Activated naive CD8-positive, alpha-beta T cell (primary cell): ENCODE measurements around the gene TMUB1.

Source experiments
- H3K27ac Mint-ChIP-seq: one replicate; pipeline ENCODE4 v1.8.0; 2021; ENCODE audit warnings: mixed read lengths
- H3K27me3 Mint-ChIP-seq: one replicate; pipeline ENCODE4 v1.8.0; 2021; ENCODE audit warnings: mixed read lengths
- H3K36me3 Mint-ChIP-seq: one replicate; pipeline ENCODE4 v1.8.0; 2021; ENCODE audit warnings: mixed read lengths
- H3K4me1 Mint-ChIP-seq: one replicate; pipeline ENCODE4 v1.8.0; 2021; ENCODE audit warnings: low read depth, mixed read lengths
- H3K4me3 Mint-ChIP-seq: one replicate; pipeline ENCODE4 v1.8.0; 2021; ENCODE audit warnings: mild to moderate bottlenecking, mixed read lengths
- H3K9me3 Mint-ChIP-seq: one replicate; pipeline ENCODE4 v1.8.0; 2021; ENCODE audit warnings: low read depth, mixed read lengths

The TMUB1 gene

DNA sequence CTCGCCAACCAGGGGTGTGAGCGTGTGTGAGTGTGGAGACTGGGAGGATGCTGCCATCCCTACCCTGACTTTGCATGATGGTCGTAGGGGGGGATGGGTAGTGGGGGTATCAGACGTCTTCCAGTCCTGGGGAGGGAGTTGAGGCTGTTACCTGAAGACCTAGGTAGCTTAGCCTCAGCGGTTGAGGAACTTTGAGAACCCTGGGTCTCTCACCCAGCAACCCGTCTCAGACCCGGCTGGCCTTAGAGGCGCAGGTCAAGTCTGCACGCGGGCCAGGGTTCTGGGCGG lies 21.2 kb downstream of the TMUB1 start:
- Mint-ChIP-seq H3K4me1 (peaks cover 18% of the 10 kb centered on the region), H3K9me3 (no peaks in the 10 kb centered on the region), H3K4me3 (no peak overlapping the region), H3K27me3 (no peaks in the 10 kb centered on the region), H3K36me3 (no peaks in the 10 kb centered on the region), H3K27ac (no peak overlapping the region)

DNA sequence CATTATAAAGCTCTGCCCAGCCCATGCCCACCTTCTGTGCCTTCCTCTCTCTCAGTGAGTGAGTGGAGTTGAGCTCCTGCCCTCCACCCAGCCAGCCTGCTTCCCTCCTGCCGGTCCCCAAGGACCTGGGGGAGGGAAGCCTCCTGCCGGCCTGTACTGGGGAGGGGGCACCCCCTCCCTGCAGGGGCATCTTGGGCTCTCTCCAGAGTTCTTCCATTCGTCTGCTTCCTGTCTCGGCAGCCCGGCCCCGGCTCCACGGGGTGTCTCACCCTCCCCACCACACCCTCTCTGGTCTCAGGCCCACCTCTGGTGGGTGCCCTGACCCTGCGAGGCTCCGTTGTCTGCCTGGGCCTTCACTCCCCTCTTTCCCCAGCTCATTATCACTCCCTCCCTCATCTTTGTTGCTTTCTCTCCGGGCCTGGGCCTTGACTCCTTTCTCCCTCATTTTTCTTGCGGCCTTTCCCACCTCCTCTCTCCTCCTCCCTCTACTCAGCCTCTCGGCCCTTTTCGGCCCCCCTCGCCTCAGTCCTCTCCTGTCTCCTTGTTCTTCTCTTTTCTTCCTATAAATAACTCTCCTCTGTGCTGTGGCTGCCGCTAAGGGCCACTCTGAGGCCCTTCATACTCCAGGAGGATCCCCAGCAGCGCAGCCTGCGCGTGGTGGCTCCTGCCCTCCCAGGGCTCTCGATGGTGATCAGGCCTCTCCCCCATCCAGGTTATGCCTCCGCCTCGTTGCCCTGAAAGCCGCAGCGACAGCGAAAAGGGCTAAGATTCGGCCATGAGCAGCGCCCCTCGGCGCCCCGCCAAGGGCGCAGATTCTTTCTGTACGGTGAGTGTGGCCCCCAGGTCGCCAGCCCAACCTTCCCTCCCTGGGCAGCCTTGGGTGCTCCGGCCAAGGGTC lies 21.8 kb downstream of the TMUB1 start:
- H3K27ac Mint-ChIP-seq, result peak overlapping the region; percentile 34
- H3K9me3 Mint-ChIP-seq, result no peaks in the 10 kb centered on the region
- H3K4me3 Mint-ChIP-seq, result peak overlapping the region; percentile 84
- peaks cover 20% of the 10 kb centered on the region for H3K4me1 Mint-ChIP-seq
- H3K27me3 Mint-ChIP-seq, result no peaks in the 10 kb centered on the region
- H3K36me3 Mint-ChIP-seq, result no peaks in the 10 kb centered on the region

DNA sequence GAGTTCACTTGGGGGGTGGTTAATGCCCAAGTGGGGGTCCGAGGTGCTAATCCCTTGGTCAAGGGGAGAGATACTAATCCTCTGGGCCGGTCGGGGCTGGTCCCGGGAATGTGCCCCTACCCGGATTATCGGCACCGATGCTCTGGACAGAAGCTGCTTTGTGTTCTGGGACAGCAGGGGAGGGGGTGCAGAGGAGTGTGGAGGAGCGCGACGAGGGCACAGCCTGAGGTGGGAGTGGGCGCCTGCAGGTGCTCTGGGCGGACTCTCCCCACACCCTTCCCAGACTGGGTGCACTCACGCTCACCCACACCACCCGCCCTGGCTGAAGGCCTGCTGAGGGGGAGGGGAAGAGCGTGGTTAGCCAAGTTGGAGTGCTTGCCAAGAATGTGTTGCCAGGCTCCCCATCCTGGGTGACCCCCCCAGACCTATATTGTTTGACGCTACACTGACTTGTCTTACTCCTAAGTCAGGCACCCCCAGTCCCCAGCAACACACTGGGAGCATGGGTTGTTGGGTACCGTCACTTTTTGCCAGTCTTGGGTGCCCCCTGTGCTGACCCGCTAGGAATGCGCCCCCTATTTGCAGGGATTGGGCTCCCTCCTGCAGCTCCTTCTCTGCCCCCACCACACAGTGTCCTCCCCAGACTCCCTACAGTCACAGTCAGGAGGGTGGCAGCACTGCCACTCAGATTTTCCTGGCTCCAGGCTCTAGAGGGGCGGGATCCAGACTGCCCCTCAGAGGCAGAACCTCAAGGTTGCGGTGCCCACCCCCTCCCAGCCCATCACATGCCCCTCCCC lies 22.7 kb downstream of the TMUB1 start:
- H3K27ac Mint-ChIP-seq, result no peak overlapping the region
- H3K9me3 Mint-ChIP-seq, result no peaks in the 10 kb centered on the region
- peak overlapping the region; percentile 84 for H3K4me3 Mint-ChIP-seq
- no peaks in the 10 kb centered on the region for H3K36me3 Mint-ChIP-seq
- no peaks in the 10 kb centered on the region for H3K27me3 Mint-ChIP-seq
- H3K4me1 Mint-ChIP-seq, result peaks cover 20% of the 10 kb centered on the region

DNA sequence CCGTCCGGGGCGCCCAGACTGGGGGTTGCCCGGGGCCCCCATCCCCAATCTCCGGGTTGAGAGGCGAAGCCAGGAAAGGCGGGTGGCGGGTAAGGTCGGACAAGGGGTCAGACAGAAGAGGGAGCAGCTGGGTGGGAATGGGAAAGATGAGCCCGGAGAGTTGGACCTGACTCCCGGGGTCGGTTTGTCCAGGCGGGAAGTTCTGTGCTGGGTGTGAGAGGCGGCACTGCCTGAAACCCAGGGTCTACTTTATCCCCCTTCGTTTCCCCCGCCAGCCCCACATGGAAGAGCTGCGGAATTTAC lies 23.2 kb downstream of the TMUB1 start:
- Mint-ChIP-seq H3K4me1 (peaks cover 20% of the 10 kb centered on the region), H3K9me3 (no peaks in the 10 kb centered on the region), H3K4me3 (peak overlapping the region; percentile 84), H3K27me3 (no peaks in the 10 kb centered on the region), H3K27ac (peak overlapping the region; percentile 64), H3K36me3 (no peaks in the 10 kb centered on the region)

DNA sequence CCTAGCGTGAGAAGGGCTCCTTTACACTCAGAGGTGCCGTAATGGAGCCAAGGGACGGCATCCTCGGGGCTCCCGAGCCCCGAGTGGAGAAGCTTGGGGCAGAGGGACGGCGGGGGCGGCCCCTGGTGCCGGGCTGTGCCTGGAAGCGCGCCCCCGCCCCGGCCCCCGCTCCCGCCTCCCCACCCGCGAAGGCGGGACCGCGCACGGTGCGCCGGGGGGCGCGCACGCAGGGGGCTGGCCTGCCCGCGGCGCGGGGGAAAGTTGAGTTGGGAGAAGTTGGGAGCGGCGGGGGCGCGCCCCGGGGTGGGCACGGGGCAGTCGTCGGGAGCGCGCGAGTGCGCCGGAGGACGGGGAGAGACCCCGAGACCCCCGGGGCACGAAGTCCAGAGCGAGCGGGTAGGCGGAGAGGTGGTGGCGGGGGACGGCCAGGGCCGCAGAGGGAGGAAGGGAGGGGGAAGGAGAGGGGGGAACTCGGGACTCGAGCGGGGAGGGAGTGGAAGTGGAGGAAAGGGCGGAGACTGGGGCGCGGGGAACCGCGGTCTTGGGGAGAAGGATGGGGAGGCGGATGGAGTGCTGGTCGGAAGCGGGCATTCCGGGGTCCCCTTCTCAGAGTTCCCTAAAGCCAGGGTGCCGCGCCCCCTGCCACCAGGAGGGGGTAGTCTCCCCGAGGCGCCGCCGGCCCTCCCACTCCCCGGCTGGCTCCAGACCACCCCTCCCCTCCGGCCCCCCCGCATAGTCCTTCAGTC lies 23.8 kb downstream of the TMUB1 start, which contains the start of gene SLC4A2:
TSS of gene SLC4A2 (plus strand) at position 223 of the 746 bp plus-strand sequence. CDS start 2,399 bp downstream, outside the sequence.
- Mint-ChIP-seq H3K36me3 (no peaks in the 10 kb centered on the region), H3K27ac (peak within 1 kb of the TSS; percentile 90), H3K27me3 (no peaks in the 10 kb centered on the region), H3K4me1 (peaks cover 20% of the 10 kb centered on the region), H3K9me3 (no peaks in the 10 kb centered on the region), H3K4me3 (peak within 1 kb of the TSS; percentile 95)

DNA sequence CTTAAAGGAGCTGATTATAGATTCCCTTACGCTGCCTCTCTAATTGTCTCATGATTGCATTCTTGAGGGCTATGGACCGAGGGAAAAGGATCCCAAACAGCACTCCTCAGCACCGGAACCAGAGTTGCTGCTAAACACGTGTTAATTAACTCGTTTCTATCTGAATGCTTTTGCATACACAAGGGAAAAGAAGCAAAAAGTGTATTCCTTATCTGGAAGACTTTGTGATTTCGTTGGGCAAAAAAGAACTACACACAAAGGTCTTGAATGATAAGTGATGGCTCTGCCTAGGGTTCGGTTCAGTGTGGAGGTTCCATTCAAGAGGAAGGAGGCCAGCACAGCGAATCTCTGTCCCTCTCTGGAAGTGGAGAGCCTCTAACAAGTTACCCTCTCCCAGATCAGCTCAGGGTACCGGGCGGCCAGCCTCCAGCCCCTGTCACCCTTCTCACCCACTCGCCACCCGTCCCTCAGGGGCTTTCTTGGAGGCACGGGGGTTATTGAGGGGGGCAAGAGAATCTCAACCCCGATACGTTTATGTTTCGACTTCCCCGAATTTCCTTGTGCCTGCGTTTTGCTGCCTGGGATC lies 24.4 kb downstream of the TMUB1 start:
- Mint-ChIP-seq H3K27me3 (no peaks in the 10 kb centered on the region), H3K4me3 (peak overlapping the region; percentile 95), H3K4me1 (peaks cover 20% of the 10 kb centered on the region), H3K36me3 (no peaks in the 10 kb centered on the region), H3K27ac (peak overlapping the region; percentile 90), H3K9me3 (no peaks in the 10 kb centered on the region)

DNA sequence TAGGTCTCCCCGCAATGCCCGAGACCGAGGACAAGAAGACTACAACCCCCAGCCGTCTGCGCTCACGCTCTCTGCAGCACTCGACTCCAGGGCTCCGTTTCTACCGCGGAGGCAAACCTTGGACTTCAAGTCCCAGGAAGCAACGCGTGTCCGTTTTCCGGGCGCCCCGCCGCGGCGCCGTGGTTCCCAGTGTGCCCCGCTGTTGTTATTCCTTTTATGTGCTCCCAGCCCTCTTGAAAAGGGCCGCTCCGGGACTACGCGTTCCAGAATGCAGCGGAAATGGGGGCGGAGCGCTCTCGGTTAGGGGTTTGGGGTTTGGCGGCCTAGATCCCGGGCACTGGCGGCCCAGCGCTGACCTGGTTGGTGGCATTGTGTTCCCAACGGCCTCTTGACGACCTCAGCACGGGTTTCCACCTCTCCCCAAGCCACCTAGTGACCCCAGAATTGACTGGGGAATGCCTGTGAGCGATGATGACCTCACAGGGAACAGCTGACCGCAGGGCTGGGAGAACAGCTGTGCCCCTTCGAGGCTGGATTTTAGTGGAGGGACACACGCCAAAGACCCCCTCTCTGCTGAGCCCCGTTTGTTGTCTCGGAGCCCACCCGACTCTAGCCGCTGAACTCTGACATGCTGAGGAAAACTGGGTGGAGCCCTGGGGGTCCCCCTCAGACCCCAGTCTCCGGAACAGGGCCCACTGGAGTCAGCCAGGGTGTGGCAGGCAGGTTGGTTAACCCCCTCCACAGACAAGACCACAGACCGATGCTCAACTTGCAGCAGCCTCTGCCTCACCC lies 25.1 kb downstream of the TMUB1 start:
- peak overlapping the region; percentile 95 for H3K4me3 Mint-ChIP-seq
- no peaks in the 10 kb centered on the region for H3K36me3 Mint-ChIP-seq
- no peaks in the 10 kb centered on the region for H3K9me3 Mint-ChIP-seq
- H3K4me1 Mint-ChIP-seq, result peaks cover 20% of the 10 kb centered on the region
- no peaks in the 10 kb centered on the region for H3K27me3 Mint-ChIP-seq
- peak overlapping the region; percentile 90 for H3K27ac Mint-ChIP-seq

DNA sequence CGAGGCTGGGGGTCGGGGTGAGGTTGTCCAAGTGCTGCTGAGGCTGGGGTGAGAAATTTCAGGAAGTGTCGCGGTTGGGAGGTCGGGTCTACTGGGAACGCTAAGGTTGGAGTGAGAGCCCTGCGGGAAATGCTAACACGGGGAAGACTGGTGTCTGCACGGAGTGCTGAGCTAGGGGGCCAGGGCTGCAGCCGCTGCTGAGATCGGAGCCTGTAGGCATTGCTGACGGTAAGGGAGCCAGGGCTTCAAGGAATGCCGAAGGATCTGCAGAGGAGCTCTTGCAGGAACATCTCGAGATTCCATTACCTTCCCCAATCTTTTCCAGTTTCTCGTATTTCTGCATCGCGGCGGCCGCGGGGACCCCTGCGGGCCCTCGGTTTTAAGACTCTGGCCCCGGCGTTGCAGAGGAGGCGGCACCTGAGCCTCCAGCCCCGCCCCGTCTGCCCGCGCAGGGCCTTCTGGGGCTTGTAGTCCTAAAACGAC lies 25.7 kb downstream of the TMUB1 start, which contains the start of gene CDK5:
TSS of gene CDK5 (minus strand) at position 392 of the 483 bp plus-strand sequence. CDS start at position 343, 49 bp downstream.
- no peaks in the 10 kb centered on the region for H3K27me3 Mint-ChIP-seq
- peak within 1 kb of the TSS; percentile 90 for H3K27ac Mint-ChIP-seq
- H3K36me3 Mint-ChIP-seq, result peaks cover 4% of the 10 kb centered on the region
- H3K9me3 Mint-ChIP-seq, result no peaks in the 10 kb centered on the region
- H3K4me1 Mint-ChIP-seq, result peaks cover 21% of the 10 kb centered on the region
- peak within 1 kb of the TSS; percentile 95 for H3K4me3 Mint-ChIP-seq

- H3K27ac Mint-ChIP-seq, result peak overlapping the region; percentile 46
- no peaks in the 10 kb centered on the region for H3K9me3 Mint-ChIP-seq
- H3K36me3 Mint-ChIP-seq, result peaks cover 5% of the 10 kb centered on the region
- no peaks in the 10 kb centered on the region for H3K27me3 Mint-ChIP-seq
- peaks cover 23% of the 10 kb centered on the region for H3K4me1 Mint-ChIP-seq
- peak overlapping the region; percentile 95 for H3K4me3 Mint-ChIP-seq
These were observed 26.4 kb downstream of the TMUB1 start for GRCh38 chr7:151056666-151057505.

DNA sequence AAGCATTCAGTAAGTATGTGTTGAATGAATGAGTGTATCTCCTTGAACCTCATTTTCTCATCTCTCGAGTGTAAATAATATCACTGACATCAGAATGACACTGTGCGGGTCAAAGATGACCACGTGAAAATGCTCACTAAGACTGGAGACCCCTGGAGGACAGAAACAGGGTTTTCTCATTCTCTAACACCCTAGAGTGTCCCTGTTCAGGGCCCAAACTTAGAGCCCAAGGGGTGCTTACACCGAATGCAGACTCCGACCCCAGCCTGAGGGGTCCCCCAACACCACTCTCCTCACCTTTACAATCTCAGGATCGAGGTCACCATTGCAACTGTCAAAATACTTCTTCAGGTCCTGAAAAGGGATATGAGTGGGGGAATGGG lies 27.0 kb downstream of the TMUB1 start:
- H3K4me3 Mint-ChIP-seq, result peak overlapping the region; percentile 95
- peaks cover 5% of the 10 kb centered on the region for H3K36me3 Mint-ChIP-seq
- H3K27ac Mint-ChIP-seq, result no peak overlapping the region
- H3K27me3 Mint-ChIP-seq, result no peaks in the 10 kb centered on the region
- H3K4me1 Mint-ChIP-seq, result peaks cover 19% of the 10 kb centered on the region
- H3K9me3 Mint-ChIP-seq, result no peaks in the 10 kb centered on the region

GRCh38 chr7:151053751-151054150 lies 29.5 kb downstream of the TMUB1 start:
- H3K27me3 Mint-ChIP-seq, result no peaks in the 10 kb centered on the region
- H3K36me3 Mint-ChIP-seq, result peaks cover 5% of the 10 kb centered on the region
- H3K27ac Mint-ChIP-seq, result no peak overlapping the region
- no peaks in the 10 kb centered on the region for H3K9me3 Mint-ChIP-seq
- H3K4me1 Mint-ChIP-seq, result peaks cover 11% of the 10 kb centered on the region
- no peak overlapping the region for H3K4me3 Mint-ChIP-seq

DNA sequence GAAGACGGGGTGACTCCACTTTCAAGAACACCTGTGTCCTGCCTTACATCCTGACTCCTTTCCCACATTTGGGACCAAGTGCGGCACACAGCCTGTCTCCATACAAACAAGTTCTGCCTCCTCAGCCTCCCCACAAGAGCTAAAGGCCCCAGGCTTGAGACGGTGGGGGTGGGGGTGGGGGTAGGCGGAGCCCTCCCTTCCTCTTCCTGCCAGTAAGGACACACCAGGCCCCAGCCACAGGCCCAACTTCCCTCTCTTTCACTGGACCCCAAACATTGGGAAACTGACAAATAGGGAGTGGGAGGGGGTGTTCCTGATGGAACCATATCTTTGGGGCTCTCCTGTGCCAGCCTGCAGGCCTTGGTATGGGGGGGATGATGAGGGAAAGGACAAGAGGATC lies 30.2 kb downstream of the TMUB1 start:
- H3K4me1 Mint-ChIP-seq, result peaks cover 9% of the 10 kb centered on the region
- no peak overlapping the region for H3K27ac Mint-ChIP-seq
- H3K27me3 Mint-ChIP-seq, result no peaks in the 10 kb centered on the region
- no peaks in the 10 kb centered on the region for H3K9me3 Mint-ChIP-seq
- H3K4me3 Mint-ChIP-seq, result peak overlapping the region; percentile 5
- peaks cover 5% of the 10 kb centered on the region for H3K36me3 Mint-ChIP-seq

DNA sequence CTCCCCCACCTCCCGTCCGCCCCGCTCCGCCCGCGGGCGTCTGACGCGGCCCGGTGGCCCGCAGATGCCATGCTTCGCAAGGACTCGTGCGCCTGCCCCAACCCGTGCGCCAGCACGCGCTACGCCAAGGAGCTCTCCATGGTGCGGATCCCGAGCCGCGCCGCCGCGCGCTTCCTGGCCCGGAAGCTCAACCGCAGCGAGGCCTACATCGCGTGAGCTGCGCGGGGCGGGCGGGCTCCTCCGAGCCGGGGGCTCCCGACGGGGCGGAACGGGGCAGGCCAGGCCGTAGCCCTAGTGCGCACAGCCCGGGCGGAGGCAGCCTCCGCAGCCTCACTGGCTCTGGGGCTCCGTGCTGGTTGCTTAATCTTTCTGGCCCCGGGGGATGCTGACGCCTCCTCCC lies 32.2 kb downstream of the TMUB1 start:
- no peaks in the 10 kb centered on the region for H3K27me3 Mint-ChIP-seq
- H3K27ac Mint-ChIP-seq, result no peak overlapping the region
- H3K4me1 Mint-ChIP-seq, result peaks cover 3% of the 10 kb centered on the region
- H3K4me3 Mint-ChIP-seq, result no peak overlapping the region
- H3K9me3 Mint-ChIP-seq, result no peaks in the 10 kb centered on the region
- peaks cover 5% of the 10 kb centered on the region for H3K36me3 Mint-ChIP-seq
